ENCODE measurements around the gene PTCH2. TPM values are rescaled to one million over a fixed set of nuclear protein-coding genes. Genes with fewer than 3 reads are reported as not detected.

PTCH2 gene
- total RNA-seq, 1 donor from 2014 or later: 1.7 TPM

DNA sequence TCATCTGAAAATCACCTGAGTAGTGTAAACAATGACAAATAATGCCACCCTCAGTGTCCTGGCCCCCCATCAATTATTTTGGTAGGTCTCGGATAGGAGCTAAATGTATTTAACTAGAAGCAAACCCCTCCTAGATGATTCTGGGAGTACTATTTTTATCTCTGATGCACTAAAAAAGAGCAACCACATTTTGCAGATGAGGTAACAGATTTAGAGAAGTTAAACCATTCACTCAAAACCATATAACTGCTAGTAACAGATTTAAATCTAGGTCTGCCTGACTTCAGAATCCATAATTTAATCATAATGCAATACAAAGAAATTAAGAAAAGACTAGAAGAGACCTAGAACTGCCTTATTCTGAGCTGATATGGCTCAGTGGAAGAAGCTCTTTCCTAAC lies 17.3 kb upstream of the PTCH2 start:
- no peak overlapping the region for H3K4me3 Mint-ChIP-seq
- no peaks in the 10 kb centered on the region for H3K4me1 Mint-ChIP-seq
- no peaks in the 10 kb centered on the region for H3K27me3 Mint-ChIP-seq (ENCODE audit: low read depth)
- DNase-seq (ENCODE audit: low spot score in 2 of 2, unreplicated experiment in 2 of 2): no peak
- TF ChIP-seq, protein P1, sequence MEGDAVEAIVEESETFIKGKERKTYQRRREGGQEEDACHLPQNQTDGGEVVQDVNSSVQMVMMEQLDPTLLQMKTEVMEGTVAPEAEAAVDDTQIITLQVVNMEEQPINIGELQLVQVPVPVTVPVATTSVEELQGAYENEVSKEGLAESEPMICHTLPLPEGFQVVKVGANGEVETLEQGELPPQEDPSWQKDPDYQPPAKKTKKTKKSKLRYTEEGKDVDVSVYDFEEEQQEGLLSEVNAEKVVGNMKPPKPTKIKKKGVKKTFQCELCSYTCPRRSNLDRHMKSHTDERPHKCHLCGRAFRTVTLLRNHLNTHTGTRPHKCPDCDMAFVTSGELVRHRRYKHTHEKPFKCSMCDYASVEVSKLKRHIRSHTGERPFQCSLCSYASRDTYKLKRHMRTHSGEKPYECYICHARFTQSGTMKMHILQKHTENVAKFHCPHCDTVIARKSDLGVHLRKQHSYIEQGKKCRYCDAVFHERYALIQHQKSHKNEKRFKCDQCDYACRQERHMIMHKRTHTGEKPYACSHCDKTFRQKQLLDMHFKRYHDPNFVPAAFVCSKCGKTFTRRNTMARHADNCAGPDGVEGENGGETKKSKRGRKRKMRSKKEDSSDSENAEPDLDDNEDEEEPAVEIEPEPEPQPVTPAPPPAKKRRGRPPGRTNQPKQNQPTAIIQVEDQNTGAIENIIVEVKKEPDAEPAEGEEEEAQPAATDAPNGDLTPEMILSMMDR (IDR thresholded peaks at IDR 0.05; ENCODE audit: unreplicated experiment): no peak
- no peak overlapping the region for H3K27ac Mint-ChIP-seq
- peaks cover 26% of the 10 kb centered on the region for H3K36me3 Mint-ChIP-seq
- no peaks in the 10 kb centered on the region for H3K9me3 Mint-ChIP-seq

DNA sequence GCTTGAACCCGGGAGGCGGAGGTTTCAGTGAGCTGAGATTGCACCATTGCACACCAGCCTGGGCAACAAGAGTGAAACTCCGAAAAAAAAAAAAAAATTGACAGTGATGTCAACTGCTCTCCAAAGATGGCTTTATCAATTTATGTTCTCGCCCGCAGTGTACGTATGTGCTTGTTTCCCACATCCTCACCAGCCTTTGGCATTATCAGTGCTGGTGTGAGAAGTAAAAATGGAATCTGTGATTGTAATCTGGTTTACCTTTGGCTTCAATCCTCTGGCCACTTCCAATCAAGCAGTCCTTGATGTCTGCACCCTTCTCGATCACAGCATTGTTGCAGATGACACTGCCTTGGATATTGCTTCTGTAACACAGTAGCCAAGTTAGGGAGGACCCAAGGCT lies 14.4 kb upstream of the PTCH2 start:
- H3K4me3 Mint-ChIP-seq: no peak overlapping the region
- no peak overlapping the region for H3K27ac Mint-ChIP-seq
- H3K36me3 Mint-ChIP-seq: peaks cover 29% of the 10 kb centered on the region
- no peak for DNase-seq (ENCODE audit: low spot score in 2 of 2, unreplicated experiment in 2 of 2)
- no peaks in the 10 kb centered on the region for H3K4me1 Mint-ChIP-seq
- TF ChIP-seq, protein P1 (IDR thresholded peaks at IDR 0.05; ENCODE audit: unreplicated experiment): no peak
- no peaks in the 10 kb centered on the region for H3K9me3 Mint-ChIP-seq
- no peaks in the 10 kb centered on the region for H3K27me3 Mint-ChIP-seq (ENCODE audit: low read depth)

DNA sequence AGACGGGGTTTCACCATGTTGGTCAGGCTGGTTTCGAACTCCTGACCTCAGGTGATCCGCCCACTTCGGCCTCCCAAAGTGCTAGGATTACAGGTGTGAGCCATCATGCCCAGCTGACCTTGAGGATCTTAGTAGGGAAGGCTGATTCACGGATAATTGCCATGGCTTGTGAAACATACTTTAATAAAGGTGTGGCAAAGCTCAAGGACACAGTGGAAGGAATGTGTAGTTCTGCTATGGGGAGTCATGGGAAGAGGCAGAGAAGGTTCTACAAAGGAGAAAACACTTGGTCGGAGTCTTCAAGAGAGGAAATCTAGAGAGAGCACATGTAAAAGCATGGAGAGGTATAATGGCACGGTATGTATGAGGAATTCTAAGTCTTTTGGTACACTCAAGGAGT lies 12.7 kb upstream of the PTCH2 start:
- H3K27me3 Mint-ChIP-seq (ENCODE audit: low read depth): no peaks in the 10 kb centered on the region
- no peaks in the 10 kb centered on the region for H3K9me3 Mint-ChIP-seq
- no peak for DNase-seq (ENCODE audit: low spot score in 2 of 2, unreplicated experiment in 2 of 2)
- H3K4me3 Mint-ChIP-seq: no peak overlapping the region
- TF ChIP-seq, protein P1 (IDR thresholded peaks at IDR 0.05; ENCODE audit: unreplicated experiment): no peak
- no peaks in the 10 kb centered on the region for H3K4me1 Mint-ChIP-seq
- peaks cover 30% of the 10 kb centered on the region for H3K36me3 Mint-ChIP-seq
- H3K27ac Mint-ChIP-seq: no peak overlapping the region

DNA sequence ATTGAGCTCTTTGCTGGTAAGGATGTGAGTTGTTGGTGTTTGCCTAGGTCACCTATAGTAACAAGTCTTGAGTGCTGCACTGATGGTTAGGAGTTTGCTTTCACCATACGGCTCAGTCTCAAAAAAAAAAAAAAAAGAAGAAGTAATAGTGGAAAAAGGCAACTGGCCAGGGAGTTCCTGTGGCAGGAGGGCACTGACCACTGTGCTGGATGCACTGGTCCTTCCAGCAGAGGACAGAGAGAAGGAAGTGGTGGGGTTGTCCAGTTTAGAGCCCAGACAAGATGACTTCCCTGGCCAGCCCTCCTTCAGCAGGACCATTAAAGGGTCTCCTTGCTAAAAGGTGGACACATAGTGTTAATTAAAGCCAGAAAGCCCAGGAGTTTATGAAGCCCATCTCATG lies 11.9 kb upstream of the PTCH2 start:
- TF ChIP-seq, protein P1 (IDR thresholded peaks at IDR 0.05; ENCODE audit: unreplicated experiment): no peak

DNA sequence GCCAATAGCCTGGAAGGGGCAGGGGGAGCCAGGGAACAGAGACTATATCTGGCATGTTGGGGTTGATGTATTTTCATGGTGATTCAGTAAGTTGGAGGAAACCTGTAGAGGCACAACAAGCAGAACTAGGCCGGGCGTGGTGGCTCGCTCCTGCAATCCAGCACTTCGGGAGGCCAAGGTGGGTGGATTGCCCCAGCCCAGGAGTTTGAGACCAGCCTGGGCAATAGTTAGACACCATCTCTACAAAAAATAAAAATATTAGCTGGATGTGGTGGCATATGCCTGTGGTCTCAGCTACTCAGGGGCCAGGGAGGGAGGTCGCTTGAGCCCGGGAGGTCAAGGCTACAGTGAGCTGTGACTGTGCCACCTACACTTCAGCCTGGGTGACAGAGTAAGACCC lies 10.1 kb upstream of the PTCH2 start:
- TF ChIP-seq, protein P1 (IDR thresholded peaks at IDR 0.05; ENCODE audit: unreplicated experiment): no peak
- DNase-seq (ENCODE audit: low spot score in 2 of 2, unreplicated experiment in 2 of 2): no peak
- H3K4me3 Mint-ChIP-seq: no peak overlapping the region

More for the DNA sequence above, 11.9 kb upstream of the PTCH2 start:
- Mint-ChIP-seq H3K4me1 (no peaks in the 10 kb centered on the region), H3K27ac (no peak overlapping the region), H3K36me3 (peaks cover 33% of the 10 kb centered on the region), H3K27me3 (ENCODE audit: low read depth) (no peaks in the 10 kb centered on the region), H3K4me3 (no peak overlapping the region), H3K9me3 (no peaks in the 10 kb centered on the region)
- no peak for DNase-seq (ENCODE audit: low spot score in 2 of 2, unreplicated experiment in 2 of 2)

DNA sequence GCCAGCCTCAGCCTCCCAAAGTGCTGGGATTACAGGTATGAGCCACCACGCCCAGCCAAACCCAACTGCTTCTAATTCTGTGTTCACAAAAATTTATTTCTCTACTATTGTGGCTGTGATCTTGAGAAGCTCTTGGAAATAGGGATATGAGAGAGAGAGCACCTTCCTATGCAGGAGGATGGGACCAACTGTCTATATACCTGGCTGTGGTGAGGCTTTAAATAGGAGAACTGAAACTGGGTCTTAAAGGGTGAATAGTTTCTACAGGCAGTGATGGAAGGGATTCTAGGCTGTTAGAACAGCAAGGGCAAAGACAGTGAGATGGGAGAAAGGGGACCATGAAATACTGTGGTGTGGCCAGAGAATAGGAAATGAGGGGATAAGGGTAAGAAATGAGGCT lies 8.3 kb upstream of the PTCH2 start:
- H3K27me3 Mint-ChIP-seq (ENCODE audit: low read depth): no peaks in the 10 kb centered on the region

More for the DNA sequence above, 10.1 kb upstream of the PTCH2 start:
- no peaks in the 10 kb centered on the region for H3K4me1 Mint-ChIP-seq
- H3K27me3 Mint-ChIP-seq (ENCODE audit: low read depth): no peaks in the 10 kb centered on the region
- no peaks in the 10 kb centered on the region for H3K9me3 Mint-ChIP-seq
- no peak overlapping the region for H3K27ac Mint-ChIP-seq
- peaks cover 33% of the 10 kb centered on the region for H3K36me3 Mint-ChIP-seq

More for the DNA sequence above, 8.3 kb upstream of the PTCH2 start:
- Mint-ChIP-seq H3K4me1 (no peaks in the 10 kb centered on the region), H3K27ac (no peak overlapping the region), H3K9me3 (no peaks in the 10 kb centered on the region), H3K36me3 (peaks cover 22% of the 10 kb centered on the region), H3K4me3 (no peak overlapping the region)
- no peak for DNase-seq (ENCODE audit: low spot score in 2 of 2, unreplicated experiment in 2 of 2)
- TF ChIP-seq, protein P1 (IDR thresholded peaks at IDR 0.05; ENCODE audit: unreplicated experiment): no peak

All from mesothelial cell of epicardium (in vitro differentiated cells).